ENCODE data around the gene HTRA2.

The HTRA2 gene

DNA sequence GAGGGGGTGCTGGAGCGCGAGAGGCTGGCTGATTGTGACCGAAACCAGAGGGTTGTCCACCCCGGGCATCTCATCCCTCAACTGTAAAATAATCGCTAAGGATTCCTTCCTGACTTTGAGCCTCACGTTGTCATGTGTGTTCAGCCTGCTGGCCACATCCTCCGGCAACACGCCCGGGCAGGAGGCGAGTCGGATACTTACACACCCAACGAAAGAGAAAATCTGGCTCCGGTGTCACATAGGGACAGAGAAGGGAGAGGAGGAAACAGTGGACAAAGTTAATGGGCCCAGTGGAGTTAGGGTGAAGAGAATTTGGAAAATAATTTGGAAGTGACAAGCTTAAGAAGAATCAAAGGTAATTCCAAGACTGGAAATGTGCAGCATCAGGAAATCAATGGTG, 13.1 kb upstream of the HTRA2 start:
- DNase-seq: no peak

DNA sequence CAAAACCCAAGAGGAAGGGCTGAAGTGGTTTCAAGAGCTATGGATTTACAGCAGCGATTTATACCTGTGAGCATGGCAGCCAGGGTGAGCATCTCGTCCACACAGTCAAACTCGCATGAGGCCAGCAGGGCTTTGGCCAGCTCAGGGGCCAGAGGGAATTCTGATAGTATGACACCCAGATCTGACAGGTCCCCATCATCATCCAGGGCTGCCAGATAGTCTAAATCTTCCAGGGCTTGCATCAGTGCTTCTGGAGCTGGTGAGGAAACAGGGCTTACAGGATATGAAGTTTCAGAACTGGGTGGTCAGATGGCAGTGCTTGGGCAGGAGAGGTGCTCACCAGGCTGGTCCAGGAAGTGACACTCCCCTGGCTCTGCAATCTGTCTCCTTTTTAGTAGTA, 7.2 kb upstream of the HTRA2 start:
- DNase-seq: no peak

- DNase-seq: no peak
Observed at GRCh38 chr2:74524005-74524404, 5.7 kb upstream of the HTRA2 start.

DNA sequence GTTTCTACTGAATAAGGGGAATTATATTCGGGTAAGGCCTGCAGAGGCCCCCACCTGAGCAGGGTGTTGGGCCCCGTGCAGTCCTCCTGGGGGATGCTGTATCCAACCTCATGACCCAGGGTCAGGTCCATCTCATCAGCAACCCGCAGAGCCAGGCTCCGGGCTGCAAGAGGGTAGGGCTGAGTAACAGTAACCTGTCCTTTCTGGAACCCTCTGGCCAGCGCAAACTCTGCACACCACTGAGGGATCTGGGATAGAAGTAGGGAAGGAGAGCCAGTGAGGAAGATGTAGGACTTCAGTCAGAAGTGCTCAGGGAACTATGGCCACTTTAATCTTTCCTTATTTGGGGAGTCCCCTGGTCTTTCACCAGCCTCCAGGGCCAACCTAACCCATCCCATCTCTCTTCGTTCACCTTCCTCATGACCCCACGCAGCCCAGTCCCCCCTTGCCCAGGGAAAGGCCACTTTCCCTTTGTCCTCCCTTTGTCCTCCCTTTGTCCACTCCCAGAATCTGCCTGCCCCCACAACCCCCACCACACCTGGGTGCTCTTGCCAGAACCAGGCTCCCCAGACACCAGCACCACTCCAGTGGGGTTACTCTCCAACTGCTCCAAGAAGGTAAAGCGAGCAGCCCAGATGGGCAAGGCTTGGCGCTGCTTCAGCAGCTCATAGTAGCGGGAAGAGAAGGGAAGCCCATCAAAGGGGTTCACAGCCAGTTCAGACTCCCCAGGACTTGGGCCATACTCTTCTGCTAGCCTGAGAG, 4.6 kb upstream of the HTRA2 start:
- DNase-seq: no peak

GRCh38 chr2:74525717-74526648, 3.8 kb upstream of the HTRA2 start, which contains the start of gene DQX1:
Gene DQX1 (minus strand): TSS chr2:74526231. CDS start chr2:74525729, 502 bp downstream.
- no peak for DNase-seq

DNA sequence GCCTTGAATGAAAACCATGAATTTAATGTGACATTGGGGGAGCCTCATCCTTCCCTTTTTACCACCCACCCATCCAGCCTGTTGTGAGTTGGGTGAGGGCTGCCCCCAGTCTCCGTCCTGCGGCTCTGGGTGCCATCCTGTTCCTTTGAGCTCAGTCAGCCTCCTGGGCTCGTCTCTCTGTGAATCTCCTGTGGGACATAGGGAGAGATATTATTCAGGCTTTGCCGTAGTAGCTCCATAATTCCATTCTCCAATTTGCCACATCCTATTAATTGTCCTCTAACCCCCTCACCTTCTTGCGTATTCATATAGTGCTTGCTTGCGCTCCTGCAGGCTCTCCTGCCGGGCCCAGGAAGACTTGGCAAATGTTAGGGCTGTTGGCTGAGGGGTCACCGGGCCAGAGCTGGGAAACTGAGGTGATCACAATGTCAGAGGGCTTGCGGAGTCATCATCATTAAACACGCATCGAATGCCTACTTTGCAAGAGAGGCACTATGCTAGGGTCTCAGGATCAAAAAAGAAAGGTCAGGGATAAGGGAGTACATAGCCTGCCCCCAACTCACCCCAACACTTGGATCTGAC, 3.0 kb upstream of the HTRA2 start:
- DNase-seq: no peak

DNA sequence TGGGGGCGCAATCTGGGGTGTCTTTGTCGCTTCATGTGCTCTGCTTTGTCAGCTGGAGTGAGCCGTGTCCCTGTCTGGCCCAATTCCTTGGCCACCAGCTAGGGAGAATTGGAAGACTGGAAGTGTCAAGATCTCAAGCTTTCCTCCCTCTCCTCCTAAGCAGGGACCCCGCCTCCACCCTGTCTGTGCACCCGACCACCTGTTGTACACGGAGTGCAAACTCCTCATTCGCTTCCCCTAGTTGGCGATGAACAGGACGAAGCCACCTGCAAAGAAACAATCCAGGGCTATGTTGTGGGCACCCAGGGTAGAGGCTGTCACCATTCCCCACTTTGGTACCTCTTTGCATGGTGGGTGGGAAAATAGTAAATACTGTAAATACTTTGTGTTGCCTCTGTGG, 2.0 kb upstream of the HTRA2 start:
- DNase-seq: no peak

DNA sequence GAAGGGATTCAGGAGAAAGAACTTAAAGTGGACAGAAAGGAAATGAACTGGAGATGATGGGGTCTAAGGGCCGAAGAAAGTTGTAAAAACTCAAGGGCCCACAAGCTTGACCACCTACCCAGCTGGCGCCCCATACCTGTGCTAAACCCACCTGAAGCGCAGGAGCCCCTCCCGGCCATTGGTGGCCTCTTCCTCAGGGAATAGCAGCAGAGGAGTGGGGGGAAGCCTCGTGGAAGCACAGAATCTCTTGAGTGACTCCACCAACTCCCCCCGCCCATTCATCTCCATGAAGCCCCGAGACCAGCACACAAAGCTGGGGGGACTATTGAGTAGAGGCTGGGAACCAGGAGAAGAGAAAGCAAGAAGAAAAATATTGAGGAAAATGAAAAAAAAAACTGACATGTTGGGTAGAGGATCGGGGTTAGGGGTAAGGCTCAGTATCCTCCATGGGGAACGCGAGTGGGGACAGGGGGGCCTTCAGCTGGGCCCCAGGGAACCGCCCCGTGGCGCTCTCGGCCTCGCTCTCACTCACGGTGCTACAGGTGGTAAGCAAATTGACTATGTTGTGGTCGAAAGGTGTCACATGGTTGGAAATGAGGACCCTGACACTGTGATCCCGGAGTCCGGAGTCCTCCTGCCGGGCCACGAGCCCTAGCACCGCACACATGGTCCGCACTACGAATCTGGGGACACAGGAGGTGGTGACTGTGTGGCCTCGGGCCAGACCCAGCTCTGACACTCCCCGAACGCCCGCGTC, 955 bp upstream of the HTRA2 start:
- no peak for DNase-seq

DNA sequence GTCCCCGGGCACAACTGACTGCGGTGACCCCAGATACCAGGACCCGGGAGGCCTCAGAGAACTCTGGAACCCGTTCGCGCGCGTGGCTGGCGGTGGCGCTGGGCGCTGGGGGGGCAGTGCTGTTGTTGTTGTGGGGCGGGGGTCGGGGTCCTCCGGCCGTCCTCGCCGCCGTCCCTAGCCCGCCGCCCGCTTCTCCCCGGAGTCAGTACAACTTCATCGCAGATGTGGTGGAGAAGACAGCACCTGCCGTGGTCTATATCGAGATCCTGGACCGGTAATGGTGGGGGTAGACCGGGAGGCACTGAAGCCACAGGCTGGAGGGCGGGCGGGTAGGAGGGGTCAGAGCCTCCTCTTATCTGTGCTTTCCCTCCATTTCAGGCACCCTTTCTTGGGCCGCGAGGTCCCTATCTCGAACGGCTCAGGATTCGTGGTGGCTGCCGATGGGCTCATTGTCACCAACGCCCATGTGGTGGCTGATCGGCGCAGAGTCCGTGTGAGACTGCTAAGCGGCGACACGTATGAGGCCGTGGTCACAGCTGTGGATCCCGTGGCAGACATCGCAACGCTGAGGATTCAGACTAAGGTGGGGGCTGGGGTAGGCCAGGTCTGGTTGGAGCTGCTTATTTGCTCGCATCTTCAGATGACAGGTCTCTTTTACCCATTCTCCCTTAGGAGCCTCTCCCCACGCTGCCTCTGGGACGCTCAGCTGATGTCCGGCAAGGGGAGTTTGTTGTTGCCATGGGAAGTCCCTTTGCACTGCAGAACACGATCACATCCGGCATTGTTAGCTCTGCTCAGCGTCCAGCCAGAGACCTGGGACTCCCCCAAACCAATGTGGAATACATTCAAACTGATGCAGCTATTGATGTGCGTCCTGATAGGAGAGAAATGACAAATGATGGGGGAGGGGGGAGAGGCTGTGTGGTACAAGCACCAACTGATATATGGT, 780 bp downstream of the HTRA2 start:
- no peak for DNase-seq

GRCh38 chr2:74531666-74532065, 1.9 kb downstream of the HTRA2 start:
- DNase-seq: no peak

- no peak for DNase-seq
Observed at GRCh38 chr2:74532222-74532621, 2.5 kb downstream of the HTRA2 start.

DNA sequence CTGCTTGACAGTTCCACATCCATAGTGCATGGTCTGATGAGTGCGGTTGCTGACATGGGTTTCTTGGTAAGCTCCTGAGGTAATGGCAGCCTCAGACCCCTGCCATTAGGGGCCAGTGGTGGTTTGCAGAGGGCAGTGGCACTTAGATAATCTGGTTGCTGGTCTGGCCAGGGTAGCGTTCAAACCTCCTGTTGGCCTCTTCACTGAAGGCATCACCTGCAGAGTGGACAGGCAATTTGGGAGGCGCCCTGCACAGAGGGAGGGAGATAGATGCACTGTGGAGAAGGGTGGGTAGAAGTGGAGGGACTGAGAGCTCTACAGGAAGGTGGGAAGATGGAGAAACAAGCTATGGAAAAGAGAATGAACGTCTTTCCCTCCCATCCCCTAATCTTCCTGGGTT, 3.7 kb downstream of the HTRA2 start:
- DNase-seq: no peak

DNA sequence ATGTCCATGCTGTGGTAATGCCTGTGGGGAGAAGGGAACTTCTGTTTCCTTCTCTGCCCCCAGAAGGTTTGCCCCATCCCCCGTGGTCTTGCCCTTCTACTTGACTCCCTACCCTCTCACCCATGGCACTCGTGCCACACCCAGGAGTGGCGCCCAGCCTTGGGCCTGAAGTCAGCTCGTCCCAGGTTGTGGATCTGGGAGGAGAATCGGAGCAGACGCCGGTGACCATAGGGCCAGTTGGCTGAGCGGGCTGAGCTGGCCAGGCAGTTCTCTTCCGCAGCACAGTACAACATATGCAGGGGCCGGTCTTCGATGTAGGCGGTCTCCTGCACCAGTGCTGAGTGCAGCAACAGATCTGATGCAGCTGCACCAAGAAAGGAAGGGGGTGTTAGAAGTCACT, 4.7 kb downstream of the HTRA2 start:
- no peak for DNase-seq

- DNase-seq: no peak
Observed at GRCh38 chr2:74535440-74535965, 5.8 kb downstream of the HTRA2 start.

GRCh38 chr2:74536166-74536950, 6.6 kb downstream of the HTRA2 start:
- no peak for DNase-seq

GRCh38 chr2:74537140-74537539, 7.4 kb downstream of the HTRA2 start:
- no peak for DNase-seq

DNA sequence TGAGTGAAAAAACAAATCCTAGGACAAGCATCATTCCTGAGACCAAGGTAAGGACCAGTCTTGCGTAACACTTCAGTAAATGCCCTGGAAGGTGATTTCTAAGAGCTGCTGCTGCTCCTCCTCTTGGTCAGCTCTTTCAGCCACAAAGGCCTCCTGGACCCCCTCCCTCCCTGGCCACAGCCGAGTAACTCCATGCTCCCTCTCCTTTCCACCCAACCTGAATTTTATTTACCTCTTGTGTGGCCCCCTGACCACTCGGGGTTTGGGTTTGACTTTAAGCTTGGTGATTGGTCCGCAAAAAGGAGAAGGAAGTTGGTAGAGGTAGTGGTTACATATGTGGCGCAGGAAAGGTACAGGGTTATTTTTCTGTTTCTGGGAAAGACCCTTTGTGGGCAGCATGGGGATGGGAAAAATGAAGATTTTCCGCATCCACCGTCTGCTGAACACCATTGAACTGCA, 9.2 kb downstream of the HTRA2 start:
- DNase-seq: no peak

DNA sequence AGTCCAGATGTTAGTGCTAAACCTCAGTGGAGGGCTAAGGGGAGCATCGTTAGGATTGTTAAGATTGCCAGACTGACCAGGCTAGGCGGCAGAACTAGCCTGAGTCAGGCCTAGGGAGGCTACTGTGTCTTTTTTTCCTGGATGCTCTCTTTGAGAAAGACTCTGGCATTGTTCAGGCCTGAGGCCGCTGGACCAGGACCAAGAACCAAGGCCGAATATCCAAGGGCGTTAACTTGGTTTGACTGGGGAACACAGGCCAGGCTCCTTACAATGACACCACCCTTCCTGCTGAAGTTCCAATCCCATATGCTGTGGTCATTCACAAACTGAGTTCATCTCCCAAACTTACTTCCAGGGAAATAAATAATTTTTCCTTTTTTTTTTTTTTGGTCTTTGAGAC, 10.6 kb downstream of the HTRA2 start:
- DNase-seq: no peak

- no peak for DNase-seq
Observed at GRCh38 chr2:74542978-74543377, 13.2 kb downstream of the HTRA2 start.

DNA sequence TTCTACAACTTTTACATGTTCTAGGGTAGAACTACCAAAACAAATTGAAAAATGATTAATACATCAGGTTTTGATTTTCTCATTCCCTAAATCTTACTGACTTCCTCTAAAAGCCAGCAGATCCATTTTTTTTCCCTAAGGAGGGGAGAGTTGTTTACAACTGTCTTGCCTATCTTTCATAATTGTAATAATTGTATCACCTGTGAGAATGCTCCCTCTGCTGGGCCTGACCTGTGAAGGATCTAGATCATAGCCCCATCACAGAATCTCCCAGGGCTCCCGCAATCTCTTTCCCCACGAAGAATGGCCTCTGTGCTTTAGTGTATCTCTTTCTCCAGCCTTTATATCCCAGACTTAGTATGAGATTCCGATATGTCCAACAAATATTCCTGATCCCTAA, 14.9 kb downstream of the HTRA2 start:
- DNase-seq: peak; percentile 26

- no peak for DNase-seq
Observed at GRCh38 chr2:74546004-74546403, 16.3 kb downstream of the HTRA2 start.
